Activated T-helper 1 cell treated with Interleukin-2 at 50 U/mL for 16 hours (primary cell): ENCODE data around the gene UNC5B.
"Not testable (repeated sequence)": the region's sequence is repeated elsewhere in the genome, so short reads cannot be mapped to it uniquely, and the experiment has no call there.

Experiments used
- DNase-seq: peaks from one replicate; pipeline ENCODE4 v3.0.0-alpha.2; 2020; ENCODE audit warnings: low read depth

Gene UNC5B

DNA sequence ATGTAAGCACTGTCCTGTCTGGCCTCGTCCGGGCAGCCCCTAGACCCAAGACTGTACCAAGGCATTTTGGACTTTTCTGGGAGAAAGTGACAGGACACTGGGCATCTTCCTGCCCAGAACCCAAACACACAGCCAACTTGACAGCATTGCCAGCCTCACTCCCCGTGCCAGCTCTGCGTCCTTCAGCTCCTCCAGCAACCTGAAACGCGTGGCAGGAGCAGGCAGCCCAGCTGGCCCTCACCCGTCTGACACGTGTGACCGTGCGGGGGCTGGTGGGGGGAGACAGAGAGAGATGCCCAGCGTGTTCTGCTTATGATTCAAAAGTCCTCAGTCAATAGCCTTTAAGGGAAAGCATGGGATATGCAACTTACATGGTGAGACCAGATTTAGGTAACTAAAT is 56.4 kb downstream of the UNC5B start:
- DNase-seq: no peak

GRCh38 chr10:71269301-71270288 is 57.2 kb downstream of the UNC5B start:
- DNase-seq: no peak

DNA sequence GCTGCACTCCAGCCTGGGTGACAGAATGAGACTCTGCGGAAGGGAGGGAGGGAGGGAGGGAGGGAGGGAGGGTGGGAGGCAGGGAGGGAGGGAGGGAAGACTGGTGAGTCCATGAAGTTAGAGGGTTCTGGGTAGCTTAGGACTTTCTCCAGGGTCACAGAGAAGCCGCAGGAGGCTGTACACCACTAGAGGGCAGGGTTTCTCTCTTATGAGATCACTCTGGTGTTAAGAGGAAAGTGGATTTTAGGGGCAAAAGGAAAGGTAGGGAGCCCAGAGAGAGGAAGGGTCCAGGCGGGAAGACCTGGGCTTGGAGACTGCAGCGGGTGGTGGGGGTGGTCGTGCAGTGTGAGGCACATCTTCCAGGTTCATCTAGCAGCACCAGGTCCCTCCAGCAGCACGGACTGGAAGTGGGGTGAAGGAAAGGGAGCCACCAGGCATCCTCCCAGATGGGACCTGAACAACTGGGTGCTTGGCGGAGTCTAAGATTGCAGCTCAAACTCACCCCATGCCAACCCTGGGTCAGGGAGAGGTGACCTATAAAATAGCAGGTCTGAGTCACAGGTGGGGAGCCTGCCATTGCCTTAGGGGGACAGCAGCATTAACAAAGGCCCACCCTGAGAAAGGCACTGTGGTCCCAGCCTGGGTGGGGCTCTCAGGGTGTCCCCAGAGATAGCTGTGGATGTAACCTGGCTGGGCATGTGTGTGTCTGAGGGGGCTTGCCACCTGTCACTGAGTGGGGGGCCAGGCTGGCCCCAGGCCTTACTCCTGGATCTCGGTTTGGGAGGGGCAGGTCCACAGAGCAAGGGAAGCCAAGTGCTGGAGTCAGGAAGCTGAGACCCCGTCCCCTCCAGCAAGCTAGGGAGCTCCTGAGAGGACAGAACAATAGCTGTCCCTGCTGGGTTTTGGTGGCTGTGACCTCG is 58.2 kb downstream of the UNC5B start:
- DNase-seq: no peak

DNA sequence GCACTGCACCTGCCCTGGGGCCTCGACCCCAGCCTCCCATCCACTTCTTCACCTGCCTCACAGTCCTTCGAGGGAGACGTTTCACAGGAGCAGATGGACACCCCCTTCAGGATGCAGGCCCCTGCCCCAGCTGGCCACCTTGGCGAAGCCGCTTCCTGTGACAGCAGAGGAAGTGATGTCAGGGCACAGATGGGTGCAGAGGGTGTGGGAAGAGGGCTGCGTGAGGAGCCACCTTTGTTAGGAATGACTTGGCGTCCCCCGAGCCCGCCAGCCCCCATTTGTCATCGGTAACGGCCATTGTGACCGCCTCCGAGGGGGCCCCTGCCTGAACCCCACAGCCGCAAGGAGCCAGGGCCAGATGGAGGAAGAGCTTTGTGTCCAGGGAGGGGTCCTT is 59.3 kb downstream of the UNC5B start:
- no peak for DNase-seq

DNA sequence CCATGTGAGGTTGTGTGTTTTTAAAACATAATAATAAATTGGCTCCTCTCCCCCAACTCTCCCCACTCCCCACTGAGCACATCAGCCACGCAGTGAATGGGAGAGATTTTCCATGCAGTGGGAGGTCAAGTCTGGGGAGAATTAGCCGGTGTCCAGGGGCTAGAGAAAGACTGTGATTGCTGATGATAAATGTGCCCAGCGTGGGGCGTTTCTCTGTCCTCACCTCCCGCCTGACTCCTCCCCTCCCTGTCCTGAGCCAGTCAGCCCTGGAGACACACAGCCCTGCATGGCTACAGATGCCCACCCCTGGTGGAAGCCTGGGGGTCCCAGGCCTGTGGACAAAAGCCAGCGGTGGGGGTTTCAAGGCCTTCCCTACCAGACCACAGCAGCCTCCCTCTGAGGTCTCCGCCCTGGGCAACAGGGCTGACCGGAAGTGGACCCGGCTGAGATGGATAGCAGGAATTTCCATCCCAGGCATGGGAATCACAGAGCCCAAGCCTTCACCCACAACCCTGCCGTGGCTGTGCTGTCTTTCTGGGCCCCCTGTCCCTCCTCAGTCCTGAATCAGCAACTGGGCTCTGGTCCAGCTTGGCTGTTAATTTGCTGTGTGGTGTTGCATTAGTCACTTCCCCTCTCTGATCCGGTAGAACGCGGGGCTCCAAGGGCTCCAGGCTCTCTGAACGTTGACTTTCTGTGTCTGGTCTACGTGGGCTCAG is 59.8 kb downstream of the UNC5B start:
- DNase-seq: no peak

DNA sequence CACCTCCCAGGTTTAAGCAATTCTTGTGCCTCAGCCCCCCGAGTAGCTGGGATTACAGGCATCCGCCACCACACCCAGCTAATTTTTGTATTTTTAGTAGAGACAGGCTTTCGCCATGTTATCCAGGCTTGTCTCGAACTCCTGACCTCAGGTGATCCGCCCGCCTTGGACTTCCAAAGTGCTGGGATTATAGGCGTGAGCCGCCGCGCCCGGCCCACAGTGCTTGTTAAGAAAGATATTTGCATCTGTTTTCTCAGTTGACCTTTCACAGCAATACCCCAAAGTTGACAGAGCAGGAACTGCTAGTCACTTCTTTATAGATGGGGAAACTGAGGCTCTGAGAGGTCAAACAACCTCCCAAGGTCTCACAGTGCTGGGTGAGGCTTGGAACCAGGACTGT is 60.6 kb downstream of the UNC5B start:
- DNase-seq: not testable (repeated sequence)

GRCh38 chr10:71273506-71273905 is 61.1 kb downstream of the UNC5B start:
- DNase-seq: no peak

DNA sequence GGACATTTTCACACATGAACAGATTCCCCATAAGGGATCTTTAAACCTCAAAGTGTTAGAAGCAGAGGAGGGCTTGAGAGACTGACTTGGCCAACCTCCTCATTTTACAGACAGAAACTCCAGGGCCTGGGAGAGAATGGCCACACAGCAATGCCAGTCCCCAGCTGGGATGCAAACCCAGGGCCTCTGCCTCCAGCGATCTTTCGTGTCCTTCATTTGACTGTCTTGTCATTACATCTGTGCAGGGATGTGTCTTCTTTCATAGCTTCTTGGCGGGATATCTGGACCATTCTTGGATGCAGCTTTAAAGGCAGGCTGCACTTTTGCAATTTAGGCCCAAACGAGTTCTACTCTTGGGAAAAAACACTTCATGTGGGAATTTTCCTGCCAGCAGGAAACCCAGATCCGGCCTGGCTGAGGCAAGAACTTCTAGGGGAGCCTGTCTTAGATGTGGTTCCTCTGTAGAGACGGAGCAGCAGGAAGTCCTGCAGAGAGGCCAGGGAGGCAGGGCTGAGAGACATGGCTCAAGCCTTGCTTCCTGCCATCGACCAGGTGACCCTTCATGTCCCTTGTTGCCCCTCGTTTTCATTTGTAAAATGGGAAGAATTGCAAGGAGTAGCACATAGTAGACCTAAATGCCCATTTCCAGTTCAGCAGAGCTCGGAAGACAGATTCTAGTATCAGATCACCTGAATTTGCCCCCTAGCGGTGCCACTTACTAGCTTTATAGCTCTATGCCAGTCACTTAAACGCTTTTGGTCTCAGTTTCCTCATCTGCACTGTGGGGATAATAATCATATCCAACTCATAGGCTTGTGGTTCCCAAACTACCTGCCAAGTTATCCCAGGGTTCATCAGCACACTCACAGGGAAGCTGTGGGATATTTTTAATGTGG is 62.8 kb downstream of the UNC5B start:
- no peak for DNase-seq

DNA sequence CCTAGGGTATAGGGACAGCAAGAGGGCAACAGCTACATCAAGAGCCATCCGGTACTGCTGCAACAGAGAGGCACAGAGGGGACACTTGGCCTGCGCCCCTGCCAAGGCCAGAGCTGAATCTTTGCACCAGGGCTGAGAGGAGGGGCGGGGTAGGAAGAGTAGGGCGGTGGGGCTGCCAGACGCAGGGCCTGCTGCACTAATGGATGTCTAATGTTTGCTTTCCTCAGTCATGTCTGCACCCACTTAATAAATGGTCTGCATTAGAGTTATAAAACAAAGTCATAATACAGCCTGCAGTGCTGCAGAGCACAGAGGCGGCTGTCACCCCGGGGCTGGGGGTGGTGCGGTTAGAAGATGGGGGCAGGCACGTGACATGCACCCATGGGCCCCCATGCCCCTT is 64.5 kb downstream of the UNC5B start:
- DNase-seq: no peak

GRCh38 chr10:71277914-71278665 is 65.7 kb downstream of the UNC5B start:
- DNase-seq: no peak

DNA sequence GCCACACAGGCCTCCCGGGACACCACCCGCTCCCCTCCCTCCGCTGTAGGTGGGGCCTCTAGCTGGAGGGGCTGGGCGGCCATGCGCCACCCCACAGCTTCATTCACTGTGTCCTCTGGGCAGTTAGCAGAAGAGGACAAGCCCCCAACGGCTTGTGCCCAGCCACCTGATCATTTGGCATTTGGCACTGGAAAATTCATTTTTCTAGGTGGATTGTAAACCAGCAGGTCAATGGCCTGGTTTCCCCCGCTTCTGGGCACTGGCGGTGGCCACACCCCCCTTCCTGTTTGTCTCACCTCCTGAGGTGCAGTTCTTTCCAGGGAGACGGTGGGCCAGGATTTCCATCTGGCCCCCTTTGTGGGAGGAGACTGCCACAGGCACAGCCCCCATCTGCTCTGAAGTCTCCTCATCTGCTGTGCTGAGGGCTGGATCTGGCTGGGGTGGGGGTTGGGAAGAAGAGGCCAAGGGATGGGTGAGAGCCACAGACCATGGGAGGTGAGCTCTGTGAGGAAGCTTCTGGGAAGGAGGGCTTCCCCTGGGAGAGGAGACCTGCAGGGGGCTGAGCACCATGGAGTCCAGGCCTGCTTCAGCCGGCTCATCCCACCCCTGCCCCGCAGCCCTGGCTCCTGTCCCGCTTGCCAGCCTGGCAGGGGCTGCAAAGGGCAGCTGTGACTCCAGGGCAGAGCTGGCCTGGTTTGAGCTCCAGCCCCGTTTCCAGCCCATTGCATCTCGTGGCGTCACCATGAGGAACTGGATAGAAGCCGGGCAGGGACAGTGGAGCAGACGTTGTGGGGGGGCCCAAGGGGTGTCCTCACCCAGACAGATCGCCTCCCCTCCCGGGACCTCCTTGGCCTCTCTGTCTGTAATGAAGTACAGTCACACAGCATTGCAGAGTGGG is 66.6 kb downstream of the UNC5B start:
- no peak for DNase-seq

GRCh38 chr10:71279590-71280170 is 67.3 kb downstream of the UNC5B start:
- DNase-seq: no peak

GRCh38 chr10:71280216-71280615 is 67.8 kb downstream of the UNC5B start:
- no peak for DNase-seq

DNA sequence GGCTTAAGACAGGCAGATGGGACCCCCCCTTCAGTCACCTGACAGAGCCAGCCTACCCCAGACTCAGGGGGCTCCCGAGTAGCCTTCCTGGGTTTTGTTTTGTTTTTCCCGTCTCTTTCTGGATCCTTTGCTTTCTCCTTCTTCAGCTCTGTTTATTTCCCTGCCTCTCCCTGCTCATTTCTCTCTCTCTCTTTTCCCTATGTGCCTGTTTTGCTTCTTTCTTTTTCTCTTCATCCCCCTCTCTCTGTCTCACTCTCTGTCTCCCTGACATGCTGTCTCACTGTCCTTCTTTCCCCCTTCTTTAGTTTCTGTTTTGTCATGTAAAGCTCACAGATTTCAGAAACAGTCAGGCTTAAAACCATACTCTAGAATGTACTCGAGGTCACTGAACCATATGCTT is 68.5 kb downstream of the UNC5B start:
- no peak for DNase-seq

DNA sequence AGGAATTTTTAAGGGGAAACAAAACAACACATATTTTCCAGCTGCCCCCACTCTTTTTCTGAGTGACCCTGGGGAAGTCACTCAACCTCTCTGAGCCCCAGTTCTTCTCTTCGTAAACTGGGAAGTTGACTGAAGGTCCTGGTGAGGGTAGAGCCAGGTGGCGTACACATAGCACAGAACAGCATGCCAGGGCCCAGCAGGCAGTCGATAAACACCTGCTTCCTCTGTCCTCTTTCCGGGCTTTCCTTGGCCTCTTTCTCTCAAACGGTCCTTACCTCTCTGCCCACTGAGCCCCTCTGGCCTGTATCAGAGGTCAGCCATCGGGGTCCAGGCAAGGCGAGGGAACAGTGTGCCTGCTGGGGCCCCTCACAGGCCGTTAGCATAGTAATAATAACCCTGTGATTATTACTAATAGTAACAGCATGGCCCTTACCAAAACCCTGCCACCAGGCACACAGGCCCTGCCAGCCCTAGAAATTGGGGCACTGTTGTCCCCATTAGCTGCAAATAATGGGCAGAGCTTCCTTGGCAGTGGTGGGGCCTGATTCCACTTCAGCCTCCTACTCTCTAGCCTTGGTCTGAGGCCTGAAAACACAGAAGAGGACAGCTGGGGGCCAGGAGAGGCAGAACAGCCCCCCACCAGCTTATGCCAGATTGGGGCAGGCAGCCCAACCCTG is 69.4 kb downstream of the UNC5B start:
- DNase-seq: no peak

- no peak for DNase-seq
Observed at GRCh38 chr10:71282323-71282680, 69.9 kb downstream of the UNC5B start.

- no peak for DNase-seq
Observed at GRCh38 chr10:71283410-71283809, 71.0 kb downstream of the UNC5B start.

- no peak for DNase-seq
Observed at GRCh38 chr10:71283876-71284275, 71.5 kb downstream of the UNC5B start.
